Colonic mucosa (tissue), 4 donors: ENCODE measurements around the gene CEP152. TPM values are rescaled to one million over a fixed set of nuclear protein-coding genes. Genes with fewer than 3 reads are reported as not detected.
A peak's percentile ranks its signal among the peaks of the same experiment; 100 is the strongest.

ENCODE experiments used
- DNase-seq: peaks from one replicate; pipeline ENCODE4 v3.0.0-alpha.2; 2020
- H3K27ac ChIP-seq: fragments of 200-600 bp; one replicate; pipeline ENCODE4 v1.8.0; 2021
- H3K27me3 ChIP-seq: fragments of 200-600 bp; one replicate; pipeline ENCODE4 v1.8.0; 2021
- H3K36me3 ChIP-seq: fragments of 200-600 bp; one replicate; pipeline ENCODE4 v1.8.0; 2021
- H3K4me1 ChIP-seq: fragments of 200-600 bp; one replicate; pipeline ENCODE4 v1.8.0; 2021; ENCODE audit warnings: mild to moderate bottlenecking
- H3K4me3 ChIP-seq: fragments of 200-600 bp; one replicate; pipeline ENCODE4 v1.8.0; 2021
- H3K9ac ChIP-seq, 2 donors: one replicate each; pipeline ENCODE4 v1.7.0; 2013; ENCODE audit warnings: control low read depth in 2 of 2, low read depth in 2 of 2, low read length in 2 of 2
- H3K9me3 ChIP-seq: fragments of 200-600 bp; one replicate; pipeline ENCODE4 v1.8.0; 2021
- intact Hi-C: fragments of 100-400 bp; cut with DNase I; formaldehyde crosslinking; loops from one replicate; pipeline ENCODE4 v1.14.1; 2022
- total RNA-seq, 2 donors: library from RNA; stranded (reverse); fragmentation: NEBNext Ultra II Directional in 1 of 2; extraction: Animal tissue kit (Norgen Biotek cat#: 25700) in 1 of 2; gene quantifications; one replicate each; pipeline ENCODE4 v1.2.1, GENCODE V29; 2021
- TF ChIP-seq, protein P1 (sequence below): fragments of 200-600 bp; IDR thresholded peaks from one replicate; pipeline ENCODE4 v1.8.0; 2022; ENCODE audit warnings: antibody characterized with exemption, mild to moderate bottlenecking
- donor health status: healthy.
- donor health status: DM: no; HTN: no; CAD: no.
- donor health status: DM: no; HTN: no; CAD: no.

Gene CEP152
- total RNA-seq, 2 donors from 2014 or later, result 4.8 to 11.8 TPM

DNA sequence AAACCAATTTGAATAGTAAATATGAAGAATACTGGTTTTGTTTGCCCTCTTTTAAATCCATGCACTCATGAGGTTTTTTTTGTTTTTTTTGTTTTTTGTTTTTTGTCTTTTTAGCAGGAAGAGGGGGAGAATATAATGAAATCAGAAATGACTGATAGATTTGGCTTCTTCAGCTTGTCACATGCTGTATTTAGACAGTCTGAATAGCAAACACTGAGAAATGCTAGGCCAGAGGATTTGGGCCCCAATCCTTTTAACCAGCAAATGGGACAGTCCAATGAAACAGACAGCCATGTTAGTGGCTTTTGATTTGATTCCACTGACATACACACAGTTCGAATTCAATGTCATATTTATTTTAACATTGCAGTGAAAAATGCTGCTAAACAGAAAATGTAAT lies 14.2 kb upstream of the CEP152 start:
- Histone ChIP-seq H3K36me3 (no peaks in the 10 kb centered on the region), H3K9ac (no peak overlapping the region), H3K27me3 (peaks cover 2% of the 10 kb centered on the region), H3K4me1 (no peaks in the 10 kb centered on the region), H3K9me3 (no peaks in the 10 kb centered on the region), H3K4me3 (no peak overlapping the region), H3K27ac (no peak overlapping the region)
- intact Hi-C loops, result no loop called here
- no peak for DNase-seq
- TF ChIP-seq, protein P1, sequence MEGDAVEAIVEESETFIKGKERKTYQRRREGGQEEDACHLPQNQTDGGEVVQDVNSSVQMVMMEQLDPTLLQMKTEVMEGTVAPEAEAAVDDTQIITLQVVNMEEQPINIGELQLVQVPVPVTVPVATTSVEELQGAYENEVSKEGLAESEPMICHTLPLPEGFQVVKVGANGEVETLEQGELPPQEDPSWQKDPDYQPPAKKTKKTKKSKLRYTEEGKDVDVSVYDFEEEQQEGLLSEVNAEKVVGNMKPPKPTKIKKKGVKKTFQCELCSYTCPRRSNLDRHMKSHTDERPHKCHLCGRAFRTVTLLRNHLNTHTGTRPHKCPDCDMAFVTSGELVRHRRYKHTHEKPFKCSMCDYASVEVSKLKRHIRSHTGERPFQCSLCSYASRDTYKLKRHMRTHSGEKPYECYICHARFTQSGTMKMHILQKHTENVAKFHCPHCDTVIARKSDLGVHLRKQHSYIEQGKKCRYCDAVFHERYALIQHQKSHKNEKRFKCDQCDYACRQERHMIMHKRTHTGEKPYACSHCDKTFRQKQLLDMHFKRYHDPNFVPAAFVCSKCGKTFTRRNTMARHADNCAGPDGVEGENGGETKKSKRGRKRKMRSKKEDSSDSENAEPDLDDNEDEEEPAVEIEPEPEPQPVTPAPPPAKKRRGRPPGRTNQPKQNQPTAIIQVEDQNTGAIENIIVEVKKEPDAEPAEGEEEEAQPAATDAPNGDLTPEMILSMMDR, result no peak

DNA sequence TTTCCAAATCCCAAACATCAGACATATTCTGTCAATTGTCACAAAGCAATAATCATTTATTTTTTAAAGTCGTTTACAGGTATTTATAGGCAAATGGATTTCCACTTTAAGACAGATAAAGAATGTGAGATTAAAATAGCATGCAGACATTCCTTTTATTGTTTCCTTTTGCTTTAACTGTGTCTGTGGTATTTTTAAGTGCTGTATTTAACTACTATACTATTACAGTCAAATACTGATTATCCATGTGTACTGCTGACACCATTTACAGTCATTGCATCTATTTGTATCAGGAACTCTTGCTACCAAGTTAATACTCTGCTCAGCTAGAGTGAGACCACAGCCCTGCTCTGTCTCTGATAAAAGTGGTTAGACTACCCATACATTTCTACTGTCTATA lies 12.8 kb upstream of the CEP152 start:
- intact Hi-C loops, result no loop called here

DNA sequence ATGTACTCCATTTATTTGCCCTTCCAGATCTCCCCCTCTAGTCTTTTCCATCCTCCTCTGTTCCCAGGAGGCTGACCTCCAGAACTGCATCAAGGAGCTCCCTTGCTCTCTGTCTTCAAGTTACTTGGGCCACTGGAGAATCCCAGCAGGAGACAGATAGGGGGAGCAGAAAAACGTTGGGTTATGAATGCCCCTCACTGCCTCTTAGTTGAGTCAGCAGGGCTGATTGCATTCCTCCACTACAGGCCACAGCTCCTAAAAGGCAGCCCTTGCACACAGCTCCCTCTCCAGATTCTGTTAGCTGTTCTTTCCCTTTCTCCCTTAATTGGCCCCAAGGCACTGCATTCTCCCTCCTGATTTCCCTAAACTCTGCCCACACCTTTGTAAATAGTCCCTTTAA lies 12.4 kb upstream of the CEP152 start:
- no peaks in the 10 kb centered on the region for H3K36me3 ChIP-seq
- H3K4me3 ChIP-seq, result no peak overlapping the region
- no peaks in the 10 kb centered on the region for H3K4me1 ChIP-seq
- H3K9ac ChIP-seq, result no peak overlapping the region
- H3K27ac ChIP-seq, result no peak overlapping the region
- H3K27me3 ChIP-seq, result peaks cover 2% of the 10 kb centered on the region
- DNase-seq, result no peak
- intact Hi-C loops, result no loop called here
- TF ChIP-seq, protein P1, result no peak
- H3K9me3 ChIP-seq, result no peaks in the 10 kb centered on the region

More for the DNA sequence above, 12.8 kb upstream of the CEP152 start:
- no peak for DNase-seq
- Histone ChIP-seq H3K36me3 (no peaks in the 10 kb centered on the region), H3K4me3 (no peak overlapping the region), H3K4me1 (no peaks in the 10 kb centered on the region), H3K9ac (no peak overlapping the region), H3K9me3 (no peaks in the 10 kb centered on the region), H3K27me3 (peaks cover 2% of the 10 kb centered on the region), H3K27ac (no peak overlapping the region)
- TF ChIP-seq, protein P1, result no peak

DNA sequence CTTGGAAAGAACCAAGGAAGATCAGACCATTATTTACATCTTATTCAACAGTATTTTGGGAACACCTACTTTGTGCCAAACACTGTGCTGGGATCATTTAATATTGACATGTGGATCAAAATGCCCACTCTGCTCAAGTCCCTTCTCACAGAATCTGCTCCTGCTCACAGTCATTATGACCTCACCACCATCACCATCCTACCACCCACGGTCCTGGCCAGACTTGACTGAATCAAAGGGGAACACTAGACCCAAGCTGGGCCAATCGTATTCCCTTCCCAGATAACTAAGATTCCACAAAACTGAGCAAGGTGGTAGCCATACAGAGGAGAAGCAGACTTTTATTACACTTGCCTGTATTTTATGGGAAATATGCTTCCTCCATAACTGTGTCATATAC lies 3.4 kb upstream of the CEP152 start:
- Histone ChIP-seq H3K36me3 (no peaks in the 10 kb centered on the region), H3K9me3 (no peaks in the 10 kb centered on the region), H3K27ac (no peak overlapping the region), H3K9ac (no peak overlapping the region), H3K27me3 (no peaks in the 10 kb centered on the region), H3K4me3 (no peak overlapping the region), H3K4me1 (no peaks in the 10 kb centered on the region)
- DNase-seq, result no peak
- intact Hi-C loops, result no loop called here
- TF ChIP-seq, protein P1, result no peak

DNA sequence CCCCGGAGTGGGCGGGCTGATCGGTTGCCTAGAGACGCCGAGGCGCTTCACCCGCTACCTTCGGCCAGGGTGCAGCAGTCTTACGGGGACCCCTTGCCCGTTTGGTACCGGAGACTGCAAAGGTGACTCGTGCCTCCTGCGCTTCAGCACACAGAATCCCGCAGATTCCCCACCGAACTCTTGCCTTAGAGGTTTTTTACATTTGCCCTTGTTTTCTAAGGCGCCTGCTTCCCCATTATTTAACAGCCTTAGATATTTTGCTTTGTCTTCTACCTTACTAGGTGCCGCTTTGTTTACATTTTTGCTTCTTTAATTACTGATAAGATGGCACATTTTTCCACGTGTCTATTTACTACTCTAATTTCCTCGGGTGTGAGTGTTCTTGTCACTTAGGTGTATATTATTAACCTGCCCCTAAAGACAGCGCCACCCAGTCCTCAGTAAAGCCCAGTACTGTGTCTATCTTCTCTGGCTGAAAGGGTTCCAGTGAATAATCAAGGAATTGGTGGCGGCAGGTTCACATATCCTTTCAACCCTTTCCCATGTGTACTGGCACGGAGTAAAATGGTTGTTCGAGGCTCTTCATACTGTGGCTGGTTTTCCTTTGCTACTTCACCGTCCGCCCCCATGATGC lies 573 bp upstream of the CEP152 start:
- peak overlapping the region; percentile 85 for H3K4me3 ChIP-seq
- TF ChIP-seq, protein P1, result no peak
- no peaks in the 10 kb centered on the region for H3K4me1 ChIP-seq
- peak overlapping the region; percentile 24 to 61 for H3K9ac ChIP-seq
- no peaks in the 10 kb centered on the region for H3K9me3 ChIP-seq
- intact Hi-C loops, result no loop called here
- no peak overlapping the region for H3K27ac ChIP-seq
- no peaks in the 10 kb centered on the region for H3K27me3 ChIP-seq
- H3K36me3 ChIP-seq, result no peaks in the 10 kb centered on the region
- peak; percentile 32 for DNase-seq
